Stimulated activated CD4-positive, alpha-beta T cell treated with anti-CD3 and anti-CD28 coated beads, Interleukin-15, amount 100 ng/mL, for 1 hour (primary cell): ENCODE data around the gene OPRM1.

Experiments used
- DNase-seq, 2 donors: peaks; one replicate each; pipeline ENCODE4 v3.0.0-alpha.2; 2020; ENCODE audit warnings: low read depth in 1 of 2, low spot score in 1 of 2

Gene OPRM1

DNA sequence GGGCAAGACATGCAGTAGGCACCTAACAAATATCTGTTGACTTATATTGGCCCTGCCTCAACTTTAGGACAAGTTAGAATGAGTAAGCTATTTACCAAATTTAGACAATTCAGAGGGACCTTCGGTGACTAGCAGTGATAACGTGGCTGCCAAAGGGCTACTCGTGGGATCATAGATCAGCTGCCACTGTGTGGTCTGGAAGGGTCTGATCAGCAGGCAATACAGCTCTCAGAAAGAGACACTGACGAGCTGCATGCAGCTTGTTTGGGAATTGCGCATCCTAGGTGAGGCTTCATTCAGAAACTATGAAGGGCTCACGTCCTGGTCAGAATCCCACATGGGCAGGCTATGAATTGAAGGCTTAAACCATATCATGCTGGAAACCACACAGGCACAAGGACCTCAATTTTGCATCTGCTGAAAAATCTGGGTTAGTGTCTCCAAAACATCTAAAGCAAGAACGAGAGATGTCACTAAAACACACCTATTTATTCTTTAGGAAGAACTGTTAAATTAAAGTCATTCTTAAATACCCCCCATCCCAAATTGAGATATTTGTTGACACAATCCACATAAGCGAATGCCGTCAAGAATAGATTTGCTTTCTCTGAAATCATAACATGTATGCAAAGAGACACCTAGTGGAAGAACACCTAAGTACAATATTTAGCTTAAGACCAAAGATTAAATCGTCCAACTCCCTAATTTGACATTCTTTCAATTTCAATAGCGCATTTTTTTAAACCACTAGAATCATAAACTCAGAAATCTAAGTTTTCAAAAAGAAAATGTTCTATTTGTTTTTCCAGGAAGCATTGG is 238.0 kb downstream of the OPRM1 start:
- no peak for DNase-seq

DNA sequence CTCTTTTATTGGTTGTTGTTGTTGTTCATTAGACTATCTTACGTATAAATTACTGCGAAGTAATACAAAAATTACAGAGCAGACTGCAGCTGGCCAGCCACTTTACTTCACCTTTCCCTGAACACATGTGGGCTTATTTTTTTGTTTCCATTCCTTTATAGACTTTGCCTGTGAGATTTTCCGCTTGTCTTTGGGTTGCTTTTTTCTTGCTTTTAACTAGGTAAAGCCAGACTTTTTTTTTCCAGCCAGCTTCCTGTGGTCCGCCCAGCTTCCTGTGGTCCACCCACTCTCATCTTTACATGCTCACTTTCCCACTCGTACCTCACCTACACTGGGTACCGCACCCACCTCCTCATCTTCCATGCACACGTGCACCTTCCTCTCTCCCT is 238.6 kb downstream of the OPRM1 start:
- DNase-seq = no peak

DNA sequence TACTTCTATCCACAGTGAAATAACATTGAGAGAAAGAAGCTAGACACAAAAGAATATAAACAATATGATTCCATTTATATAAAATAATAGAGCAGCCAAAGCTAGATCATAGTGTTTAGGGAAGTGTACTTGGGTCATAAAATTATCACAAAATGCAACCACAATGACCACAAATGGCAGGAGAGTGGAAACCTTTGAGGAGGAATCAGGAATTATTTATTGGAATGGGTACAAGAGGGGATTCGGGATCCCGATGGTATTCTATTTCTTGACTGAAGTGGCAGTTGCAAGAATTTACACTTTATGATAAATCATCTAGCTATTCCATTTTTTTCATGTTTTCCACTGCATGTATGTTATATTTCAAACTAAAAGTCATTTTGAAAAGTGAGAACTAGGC is 241.5 kb downstream of the OPRM1 start:
- no peak for DNase-seq

DNA sequence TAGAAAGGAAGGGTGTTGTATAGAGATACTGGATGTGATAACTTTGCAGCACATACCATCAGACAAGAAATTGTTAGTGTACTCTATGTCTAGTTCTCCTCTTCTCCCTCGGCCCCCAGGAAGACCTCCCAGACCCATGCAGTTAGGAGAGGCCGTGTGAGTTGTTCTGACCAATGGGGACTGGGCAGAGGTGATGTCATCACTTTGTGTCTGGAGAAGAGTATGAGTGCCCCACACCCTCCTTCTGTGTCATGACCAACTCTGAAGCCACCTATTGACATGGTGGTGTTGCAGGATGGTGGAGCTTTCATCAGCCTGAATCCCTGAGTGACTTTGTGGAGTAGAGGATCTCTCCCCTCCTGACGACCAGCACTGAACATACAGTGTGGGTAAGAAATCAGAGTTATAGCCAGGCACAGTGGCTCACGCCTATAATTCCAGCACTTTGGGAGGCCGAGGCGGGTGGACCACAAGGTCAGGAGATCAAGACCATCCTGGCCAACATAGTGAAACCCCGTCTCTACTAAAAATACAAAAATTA is 245.3 kb downstream of the OPRM1 start:
- DNase-seq = no peak

DNA sequence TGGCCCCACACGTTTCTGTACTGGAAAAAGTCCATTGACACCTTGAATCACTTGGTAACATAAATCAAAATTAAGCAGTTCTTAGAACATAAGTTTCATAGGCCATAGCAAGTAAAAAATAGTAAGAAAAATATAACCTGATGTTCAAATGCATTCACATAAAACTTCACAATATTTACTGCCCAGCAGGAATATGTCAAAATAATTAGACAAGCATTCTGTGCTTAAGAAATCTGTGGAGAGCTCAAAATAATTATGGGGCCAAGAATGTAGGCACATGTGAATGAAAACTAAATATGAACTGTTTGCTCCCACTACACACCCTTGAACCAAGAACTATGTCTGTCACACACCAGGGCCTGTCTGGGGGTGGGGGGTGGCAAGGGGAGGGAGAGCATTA is 246.8 kb downstream of the OPRM1 start:
- DNase-seq = no peak

DNA sequence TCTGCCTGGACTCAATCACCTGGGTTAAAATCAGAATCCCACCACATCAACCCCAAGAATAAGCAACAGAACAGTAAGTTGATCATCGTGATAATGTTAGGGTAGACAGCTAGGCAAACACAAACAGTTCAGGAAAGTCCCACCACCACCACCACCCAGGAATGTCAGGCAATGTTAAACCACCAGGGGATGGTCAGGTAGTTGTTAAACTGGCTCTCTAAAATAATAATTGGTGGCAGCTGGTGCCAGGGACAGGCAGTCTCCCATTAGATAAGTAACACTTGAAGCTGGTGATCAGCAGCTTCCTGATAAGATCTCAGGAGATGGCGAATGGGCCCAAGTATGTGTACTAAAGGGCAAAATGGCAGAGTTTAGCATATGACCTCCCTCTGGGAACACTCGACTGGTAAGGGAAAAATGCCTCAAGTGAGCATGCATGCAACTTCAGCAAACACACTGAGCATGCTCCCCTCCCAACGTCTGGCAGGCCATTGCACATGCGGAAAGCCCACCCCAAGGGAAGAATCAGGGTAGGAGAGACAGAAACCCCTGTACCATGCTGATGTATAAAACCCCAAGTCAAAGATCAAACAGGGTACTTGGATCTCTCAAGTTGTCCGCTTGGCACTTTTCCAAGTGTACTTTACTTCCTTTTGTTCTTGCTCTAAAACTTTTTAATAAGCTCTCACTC is 250.9 kb downstream of the OPRM1 start:
- DNase-seq = no peak

DNA sequence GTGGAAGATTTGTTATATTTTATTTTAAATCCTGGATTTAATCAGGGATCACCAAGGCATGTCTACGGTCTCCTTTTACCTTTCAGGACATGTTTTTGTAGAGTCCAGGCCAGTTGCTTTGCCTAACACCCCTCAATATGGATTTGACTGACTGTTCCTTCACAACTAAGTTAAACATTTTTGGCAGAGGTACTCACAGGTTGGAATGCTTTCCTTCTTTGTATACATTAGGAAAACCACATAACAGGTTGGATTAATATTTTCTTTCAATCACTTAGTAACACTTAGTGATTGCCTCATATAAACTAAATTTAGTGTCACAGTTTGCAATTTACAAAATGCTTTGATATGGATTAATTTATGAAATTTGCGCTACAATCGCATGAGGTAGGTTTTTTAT is 253.0 kb downstream of the OPRM1 start:
- no peak for DNase-seq

DNA sequence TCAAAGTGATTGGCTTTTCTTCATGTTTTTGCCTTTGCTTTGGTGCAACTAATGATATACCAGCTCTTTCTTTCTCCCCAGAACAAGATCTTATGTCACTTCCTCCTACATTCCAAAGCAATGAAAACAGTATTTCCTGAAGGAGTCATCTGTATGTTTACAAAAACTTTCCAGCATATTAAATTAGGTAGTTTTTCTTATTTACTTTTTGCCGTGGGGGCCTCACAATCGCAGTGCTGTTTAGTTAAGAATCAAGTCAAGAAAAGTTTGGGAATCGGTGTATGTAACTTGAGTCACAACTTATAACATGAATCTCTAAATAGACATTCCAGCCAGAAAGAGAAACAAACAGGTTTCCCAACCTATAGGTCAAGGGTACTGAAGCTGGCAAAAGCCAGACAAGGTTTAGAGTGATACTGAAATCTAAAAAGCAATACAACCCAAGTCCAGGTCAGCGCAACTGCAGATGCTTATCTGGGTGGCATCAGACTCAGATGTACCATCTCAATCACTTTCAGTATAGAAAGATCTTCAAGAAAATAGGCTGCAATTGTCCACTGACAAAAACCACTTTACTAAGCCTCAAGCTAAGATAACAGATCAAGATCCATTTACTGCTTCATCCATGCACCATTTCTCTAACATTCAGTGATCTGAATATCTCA is 253.9 kb downstream of the OPRM1 start:
- no peak for DNase-seq

DNA sequence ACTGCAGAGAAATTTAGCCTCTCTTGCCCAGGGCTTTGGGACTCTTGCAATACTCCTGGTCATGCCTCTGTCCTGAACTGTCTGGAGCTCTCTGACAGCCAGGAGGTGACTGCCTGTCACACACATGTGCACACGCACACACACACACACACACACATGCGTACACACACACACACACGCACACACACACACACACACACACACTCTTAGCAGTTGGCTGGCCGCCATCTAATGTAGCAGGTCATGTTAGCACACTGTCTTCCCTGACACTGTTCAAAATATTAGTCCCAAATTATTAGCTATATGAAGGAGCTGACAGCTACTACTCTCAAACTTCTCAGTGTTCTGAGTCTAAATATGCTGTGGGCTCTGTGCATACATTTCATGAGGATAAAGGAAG is 256.7 kb downstream of the OPRM1 start:
- no peak for DNase-seq
